MM.1S (cell line): ENCODE results near the gene FOXA2.

ENCODE experiments used
- DNase-seq: peaks from one replicate; pipeline ENCODE4 v3.0.0-alpha.2; 2015
- H2AFZ ChIP-seq: fragments of 300-600 bp; sonication (generic); 2 replicates; pipeline ENCODE4 v1.6.0; 2016; ENCODE audit warnings: antibody characterized with exemption, low read length
- H3F3A ChIP-seq: fragments of 300-600 bp; sonication (generic); 2 replicates; pipeline ENCODE4 v1.6.1; 2016; ENCODE audit warnings: mild to moderate bottlenecking, antibody characterized with exemption, low read length, moderate library complexity, mixed read lengths; ENCODE audit not compliant: insufficient read depth
- H3K27ac ChIP-seq: fragments of 300-600 bp; sonication (generic); 2 replicates; pipeline ENCODE4 v1.5.1; 2016; ENCODE audit warnings: mild to moderate bottlenecking, low read length
- H3K27me3 ChIP-seq: fragments of 300-600 bp; sonication (generic); replicated peaks from 2 replicates; pipeline ENCODE4 v1.6.0; 2016; ENCODE audit warnings: low read length; ENCODE audit not compliant: insufficient read depth
- H3K36me3 ChIP-seq: fragments of 300-600 bp; sonication (generic); replicated peaks from 2 replicates; pipeline ENCODE4 v1.6.1; 2016; ENCODE audit warnings: mild to moderate bottlenecking, low read length, mixed read lengths; ENCODE audit not compliant: insufficient read depth
- H3K4me1 ChIP-seq: fragments of 300-600 bp; sonication (generic); 2 replicates; pipeline ENCODE4 v1.6.1; 2016; ENCODE audit warnings: low read length, mixed read lengths
- H3K4me2 ChIP-seq: fragments of 300-600 bp; sonication (generic); 2 replicates; pipeline ENCODE4 v1.6.0; 2016; ENCODE audit warnings: low read depth, low read length
- H3K4me3 ChIP-seq: fragments of 300-600 bp; sonication (generic); 2 replicates; pipeline ENCODE4 v1.5.1; 2016; ENCODE audit warnings: low read length, mixed read lengths
- H3K79me2 ChIP-seq: fragments of 300-600 bp; sonication (generic); 2 replicates; pipeline ENCODE4 v1.6.1; 2016; ENCODE audit warnings: mixed run types, low read length, mixed read lengths
- H3K9ac ChIP-seq: fragments of 300-600 bp; sonication (generic); 2 replicates; pipeline ENCODE4 v1.6.1; 2016; ENCODE audit warnings: low read length, mixed read lengths
- H3K9me2 ChIP-seq: fragments of 300-600 bp; sonication (generic); replicated peaks from 2 replicates; pipeline ENCODE4 v1.6.1; 2016; ENCODE audit warnings: mild to moderate bottlenecking, low read length, mixed read lengths; ENCODE audit not compliant: insufficient read depth
- H3K9me3 ChIP-seq: fragments of 300-600 bp; sonication (generic); replicated peaks from 2 replicates; pipeline ENCODE4 v1.6.1; 2016; ENCODE audit warnings: mild to moderate bottlenecking, low read length, mixed read lengths; ENCODE audit not compliant: insufficient read depth
- H4K20me1 ChIP-seq: fragments of 300-600 bp; sonication (generic); 2 replicates; pipeline ENCODE4 v1.6.1; 2016; ENCODE audit warnings: mild to moderate bottlenecking, low read length, moderate library complexity, mixed read lengths; ENCODE audit not compliant: insufficient read depth
- CTCF ChIP-seq: fragments of 300-600 bp; sonication (generic); IDR thresholded peaks from 2 replicates; pipeline ENCODE4 v1.5.1; 2016; ENCODE audit warnings: antibody characterized with exemption, low read length, mixed read lengths
- EZH2 ChIP-seq: fragments of 300-600 bp; sonication (generic); optimal IDR thresholded peaks from 2 replicates; pipeline ENCODE3; 2017; ENCODE audit warnings: low read depth, mild to moderate bottlenecking, antibody characterized with exemption, low read length, mixed read lengths
- EZH2phosphoT487 ChIP-seq: fragments of 300-600 bp; sonication (generic); IDR thresholded peaks from 2 replicates; pipeline ENCODE4 v1.6.1; 2018; ENCODE audit warnings: antibody characterized with exemption, low read length

Gene FOXA2

DNA sequence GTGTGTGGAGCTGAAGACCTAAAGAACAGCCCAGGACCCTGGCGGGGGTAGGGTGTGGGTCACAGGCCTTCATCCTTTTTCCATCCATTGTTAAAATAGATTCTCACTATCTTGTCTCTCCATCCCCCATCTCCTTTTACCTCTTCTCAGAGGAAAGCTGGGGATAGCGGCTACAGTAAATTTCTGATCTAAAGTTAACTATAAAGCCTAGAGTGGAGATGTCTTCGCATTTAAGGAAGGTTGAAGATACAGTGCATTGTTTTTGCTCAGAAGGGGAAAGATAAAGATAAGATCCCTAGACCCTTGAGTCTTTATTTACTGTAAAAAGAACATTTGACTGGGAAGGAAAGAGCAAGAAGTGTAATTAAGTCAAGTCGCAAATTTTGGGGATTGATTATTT lies 8.6 kb downstream of the FOXA2 start:
- Histone ChIP-seq H3K27me3 (no peaks in the 10 kb centered on the region), H3K4me2 (no peak overlapping the region), H3K9ac (no peak overlapping the region), H3F3A (no peaks in the 10 kb centered on the region), H3K9me2 (no peaks in the 10 kb centered on the region), H2AFZ (no peak overlapping the region), H4K20me1 (no peaks in the 10 kb centered on the region), H3K4me3 (no peak overlapping the region), H3K79me2 (no peaks in the 10 kb centered on the region), H3K4me1 (no peaks in the 10 kb centered on the region), H3K36me3 (no peaks in the 10 kb centered on the region), H3K27ac (no peak overlapping the region), H3K9me3 (no peaks in the 10 kb centered on the region)
- TF ChIP-seq EZH2phosphoT487 (no peak), CTCF (no peak), EZH2 (no peak)
- DNase-seq: no peak

GRCh38 chr20:22575087-22575721 lies 9.2 kb downstream of the FOXA2 start:
- H3K4me3 ChIP-seq: no peak overlapping the region
- TF ChIP-seq CTCF (no peak), EZH2phosphoT487 (no peak), EZH2 (no peak)

GRCh38 chr20:22574545-22575086 lies 9.8 kb downstream of the FOXA2 start:
- H3K9me2 ChIP-seq: no peaks in the 10 kb centered on the region
- H4K20me1 ChIP-seq: no peaks in the 10 kb centered on the region
- no peak overlapping the region for H3K27ac ChIP-seq
- H3K4me2 ChIP-seq: no peak overlapping the region
- TF ChIP-seq EZH2phosphoT487 (no peak), EZH2 (no peak), CTCF (no peak)
- H3K79me2 ChIP-seq: no peaks in the 10 kb centered on the region
- no peaks in the 10 kb centered on the region for H3F3A ChIP-seq
- no peaks in the 10 kb centered on the region for H3K27me3 ChIP-seq
- DNase-seq: no peak
- H3K4me3 ChIP-seq: no peak overlapping the region
- H3K9me3 ChIP-seq: no peaks in the 10 kb centered on the region
- no peaks in the 10 kb centered on the region for H3K4me1 ChIP-seq
- no peaks in the 10 kb centered on the region for H3K36me3 ChIP-seq
- H2AFZ ChIP-seq: no peak overlapping the region
- no peak overlapping the region for H3K9ac ChIP-seq

More at GRCh38 chr20:22575087-22575721, 9.2 kb downstream of the FOXA2 start:
- no peak overlapping the region for H3K4me2 ChIP-seq
- no peaks in the 10 kb centered on the region for H3K36me3 ChIP-seq
- H4K20me1 ChIP-seq: no peaks in the 10 kb centered on the region
- H3F3A ChIP-seq: no peaks in the 10 kb centered on the region
- no peak overlapping the region for H3K9ac ChIP-seq
- H3K27ac ChIP-seq: no peak overlapping the region
- no peak overlapping the region for H2AFZ ChIP-seq
- no peaks in the 10 kb centered on the region for H3K9me3 ChIP-seq
- no peaks in the 10 kb centered on the region for H3K9me2 ChIP-seq
- H3K27me3 ChIP-seq: no peaks in the 10 kb centered on the region
- DNase-seq: no peak
- no peaks in the 10 kb centered on the region for H3K79me2 ChIP-seq
- no peaks in the 10 kb centered on the region for H3K4me1 ChIP-seq
